ENCODE data around the gene RFNG. TPM values are rescaled to one million over a fixed set of nuclear protein-coding genes. Genes with fewer than 3 reads are reported as not detected.

The RFNG gene
- total and polyA plus RNA-seq, 2 of the 13 experiments (the other 11 are each of a cell fraction or from before 2014, with no cell fraction given) = 61.4 to 64.0 TPM

- TF ChIP-seq MXD1 (CRISPR knock-in tag; IDR thresholded peaks at IDR 0.05) (peak; percentile 83), NAIF1 (CRISPR knock-in tag; IDR thresholded peaks at IDR 0.05; ENCODE audit: borderline replicate concordance) (0 out of 2 replicates have a peak, but pooled peaks have one; percentile 3), ZNF749 (CRISPR knock-in tag; IDR thresholded peaks at IDR 0.05; ENCODE audit: borderline replicate concordance) (no peak), ZNF251 (CRISPR knock-in tag; IDR thresholded peaks at IDR 0.05) (no peak), ZIK1 (CRISPR knock-in tag; IDR thresholded peaks at IDR 0.05; ENCODE audit: borderline replicate concordance, low read depth) (peak; percentile 58; the same call in 1 of the 2 replicates), SOX13 (IDR thresholded peaks at IDR 0.05) (no peak), SOX13 (CRISPR knock-in tag; conservative IDR thresholded peaks at IDR 0.05 in 1 of 2, IDR thresholded peaks at IDR 0.05 in 1 of 2) (peak in 1 of 2 experiments; percentile 29; a peak in 1 of 4 replicates), ZNF878 (CRISPR knock-in tag; IDR thresholded peaks at IDR 0.05) (no peak), HDAC1 (CRISPR knock-in tag; IDR thresholded peaks at IDR 0.05) (peak; percentile 77), MIXL1 (CRISPR knock-in tag; IDR thresholded peaks at IDR 0.05) (no peak), RFXANK (CRISPR knock-in tag; IDR thresholded peaks at IDR 0.05) (0 out of 2 replicates have a peak, but pooled peaks have one; percentile 20), ZNF230 (CRISPR knock-in tag; IDR thresholded peaks at IDR 0.05) (0 out of 2 replicates have a peak, but pooled peaks have one; percentile 45), ZNF160 (CRISPR knock-in tag; IDR thresholded peaks at IDR 0.05) (peak; percentile 70; the same call in 1 of the 2 replicates), ZNF333 (CRISPR knock-in tag; IDR thresholded peaks at IDR 0.05; ENCODE audit: borderline replicate concordance) (0 out of 2 replicates have a peak, but pooled peaks have one; percentile 27), ZNF660 (CRISPR knock-in tag; IDR thresholded peaks at IDR 0.05; ENCODE audit: borderline replicate concordance, low read depth) (0 out of 2 replicates have a peak, but pooled peaks have one; percentile 60), PHF21A (CRISPR knock-in tag; IDR thresholded peaks at IDR 0.05) (0 out of 2 replicates have a peak, but pooled peaks have one; percentile 13), CSRNP1 (CRISPR knock-in tag; IDR thresholded peaks at IDR 0.05) (peak; percentile 89), HNRNPL (IDR thresholded peaks at IDR 0.05; ENCODE audit: low read depth, low read length) (peak; percentile 66), HMGXB4 (CRISPR knock-in tag; IDR thresholded peaks at IDR 0.05; ENCODE audit: borderline replicate concordance in 1 of 2, low read depth in 1 of 2) (peak in 1 of 2 experiments; percentile 86; a peak in 2 of 4 replicates), MEIS2 (CRISPR knock-in tag; IDR thresholded peaks at IDR 0.05) (no peak; the same call in 1 of the 2 replicates), KAT7 (CRISPR knock-in tag; IDR thresholded peaks at IDR 0.05; ENCODE audit: borderline replicate concordance) (no peak; the same call in 1 of the 2 replicates), FOXO1 (CRISPR knock-in tag; IDR thresholded peaks at IDR 0.05) (0 out of 2 replicates have a peak, but pooled peaks have one; percentile 12), LCORL (IDR thresholded peaks at IDR 0.05) (no peak), LCORL (CRISPR knock-in tag; IDR thresholded peaks at IDR 0.05) (peak; percentile 55)
- TF ChIP-seq, protein P1, sequence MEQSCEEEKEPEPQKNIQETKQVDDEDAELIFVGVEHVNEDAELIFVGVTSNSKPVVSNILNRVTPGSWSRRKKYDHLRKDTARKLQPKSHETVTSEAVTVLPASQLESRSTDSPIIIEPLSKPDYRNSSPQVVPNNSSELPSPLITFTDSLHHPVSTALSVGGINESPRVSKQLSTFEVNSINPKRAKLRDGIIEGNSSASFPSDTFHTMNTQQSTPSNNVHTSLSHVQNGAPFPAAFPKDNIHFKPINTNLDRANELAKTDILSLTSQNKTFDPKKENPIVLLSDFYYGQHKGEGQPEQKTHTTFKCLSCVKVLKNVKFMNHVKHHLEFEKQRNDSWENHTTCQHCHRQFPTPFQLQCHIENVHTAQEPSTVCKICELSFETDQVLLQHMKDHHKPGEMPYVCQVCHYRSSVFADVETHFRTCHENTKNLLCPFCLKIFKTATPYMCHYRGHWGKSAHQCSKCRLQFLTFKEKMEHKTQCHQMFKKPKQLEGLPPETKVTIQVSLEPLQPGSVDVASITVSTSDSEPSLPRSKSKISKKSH (CRISPR knock-in tag; IDR thresholded peaks at IDR 0.05; ENCODE audit: borderline replicate concordance) = 0 out of 2 replicates have a peak, but pooled peaks have one; percentile 60
Measured at GRCh38 chr17:82022310-82022980, 29.2 kb downstream of the RFNG start, which contains the start of gene CENPX (continued).
